Endodermal cell (in vitro differentiated cells): ENCODE measurements around the gene PCMTD2. TPM values are rescaled to one million over a fixed set of nuclear protein-coding genes. Genes with fewer than 3 reads are reported as not detected.

Source experiments
- DNase-seq: peaks from one replicate; pipeline ENCODE4 v3.0.0-alpha.2; 2017
- H3K27ac ChIP-seq: 2 replicates; pipeline ENCODE4 v1.5.1; 2013; ENCODE audit warnings: mild to moderate bottlenecking, low read depth, low read length, moderate library complexity
- H3K27me3 ChIP-seq: 2 replicates; pipeline ENCODE4 v1.6.1; 2013; ENCODE audit warnings: mild to moderate bottlenecking, low read length, moderate library complexity; ENCODE audit not compliant: insufficient read depth, control insufficient read depth, poor library complexity, severe bottlenecking
- H3K36me3 ChIP-seq: 2 replicates; pipeline ENCODE4 v1.7.0; 2013; ENCODE audit warnings: mild to moderate bottlenecking, low read length, moderate library complexity; ENCODE audit not compliant: control insufficient read depth, insufficient read depth
- H3K4me1 ChIP-seq: one replicate; pipeline ENCODE4 v1.7.0; 2013; ENCODE audit warnings: low read length; ENCODE audit not compliant: control insufficient read depth, insufficient read depth
- H3K4me3 ChIP-seq: 2 replicates; pipeline ENCODE4 v1.5.1; 2013; ENCODE audit warnings: mild to moderate bottlenecking, low read length, moderate library complexity
- H3K9ac ChIP-seq: 2 replicates; pipeline ENCODE4 v1.6.1; 2013; ENCODE audit warnings: mild to moderate bottlenecking, low read length, moderate library complexity; ENCODE audit not compliant: poor library complexity, severe bottlenecking; ENCODE audit errors: extremely low read depth
- H3K9me3 ChIP-seq: 2 replicates; pipeline ENCODE4 v1.6.1; 2013; ENCODE audit warnings: mild to moderate bottlenecking, low read length, moderate library complexity; ENCODE audit not compliant: control insufficient read depth
- H3K27ac Mint-ChIP-seq: 2 replicates; pipeline ENCODE4 v1.8.0; 2020; ENCODE audit warnings: mixed read lengths
- H3K27me3 Mint-ChIP-seq: 2 replicates; pipeline ENCODE4 v1.8.0; 2021; ENCODE audit warnings: mild to moderate bottlenecking, mixed read lengths; ENCODE audit not compliant: insufficient read depth
- H3K36me3 Mint-ChIP-seq: 2 replicates; pipeline ENCODE4 v1.8.0; 2020; ENCODE audit warnings: low read depth, mixed read lengths
- H3K4me1 Mint-ChIP-seq: 2 replicates; pipeline ENCODE4 v1.8.0; 2020; ENCODE audit warnings: mixed read lengths
- H3K4me3 Mint-ChIP-seq: 2 replicates; pipeline ENCODE4 v1.8.0; 2020; ENCODE audit warnings: mild to moderate bottlenecking, moderate library complexity, mixed read lengths
- H3K9me3 Mint-ChIP-seq: 2 replicates; pipeline ENCODE4 v1.8.0; 2020; ENCODE audit warnings: mild to moderate bottlenecking, mixed read lengths
- WGBS, 2 experiments: methylation state at CpG; one replicate each; pipeline versions ENCODE4 v1.1.5 to v1.1.7; 2013; ENCODE audit warnings: missing lambda C conversion rate in 2 of 2, mixed read lengths in 1 of 2; ENCODE audit not compliant: insufficient coverage in 1 of 2, insufficient read length in 1 of 2; 5-methylcytosine and 5-hydroxymethylcytosine counted together
- total RNA-seq, 2 donors: library from RNA; stranded (reverse); fragmentation: NEBNext Ultra II Directional in 1 of 2; extraction: Animal tissue kit (Norgen Biotek cat#: 25700) in 1 of 2; gene quantifications; 2 replicates in 1 of 2; 3 replicates in 1 of 2; pipeline ENCODE4 v1.2.1, GENCODE V29; 2021
- TF ChIP-seq, protein P1 (sequence below): fragments of 200-600 bp; sonication (generic); conservative IDR thresholded peaks from 2 replicates; pipeline ENCODE4 v1.5.0; 2021; ENCODE audit warnings: antibody characterized with exemption, mild to moderate bottlenecking

PCMTD2 gene
- total RNA-seq, 2 donors from 2014 or later = 145 to 158 TPM

GRCh38 chr20:64254156-64254555, 1.4 kb upstream of the PCMTD2 start:
- Histone ChIP-seq H3K9me3 (no peaks in the 10 kb centered on the region), H3K36me3 (no peaks in the 10 kb centered on the region), H3K27ac (no peak overlapping the region), H3K4me1 (peaks cover 8% of the 10 kb centered on the region), H3K4me3 (no peak overlapping the region), H3K27me3 (peaks cover 18% of the 10 kb centered on the region), H3K9ac (no peak overlapping the region)
- peak overlapping the region; percentile 85 for H3K27ac Mint-ChIP-seq
- no peaks in the 10 kb centered on the region for H3K9me3 Mint-ChIP-seq
- peaks cover 4% of the 10 kb centered on the region for H3K27me3 Mint-ChIP-seq
- TF ChIP-seq, protein P1, sequence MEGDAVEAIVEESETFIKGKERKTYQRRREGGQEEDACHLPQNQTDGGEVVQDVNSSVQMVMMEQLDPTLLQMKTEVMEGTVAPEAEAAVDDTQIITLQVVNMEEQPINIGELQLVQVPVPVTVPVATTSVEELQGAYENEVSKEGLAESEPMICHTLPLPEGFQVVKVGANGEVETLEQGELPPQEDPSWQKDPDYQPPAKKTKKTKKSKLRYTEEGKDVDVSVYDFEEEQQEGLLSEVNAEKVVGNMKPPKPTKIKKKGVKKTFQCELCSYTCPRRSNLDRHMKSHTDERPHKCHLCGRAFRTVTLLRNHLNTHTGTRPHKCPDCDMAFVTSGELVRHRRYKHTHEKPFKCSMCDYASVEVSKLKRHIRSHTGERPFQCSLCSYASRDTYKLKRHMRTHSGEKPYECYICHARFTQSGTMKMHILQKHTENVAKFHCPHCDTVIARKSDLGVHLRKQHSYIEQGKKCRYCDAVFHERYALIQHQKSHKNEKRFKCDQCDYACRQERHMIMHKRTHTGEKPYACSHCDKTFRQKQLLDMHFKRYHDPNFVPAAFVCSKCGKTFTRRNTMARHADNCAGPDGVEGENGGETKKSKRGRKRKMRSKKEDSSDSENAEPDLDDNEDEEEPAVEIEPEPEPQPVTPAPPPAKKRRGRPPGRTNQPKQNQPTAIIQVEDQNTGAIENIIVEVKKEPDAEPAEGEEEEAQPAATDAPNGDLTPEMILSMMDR = no peak
- DNase-seq = no peak
- no peak overlapping the region for H3K4me3 Mint-ChIP-seq
- H3K4me1 Mint-ChIP-seq = peaks cover 38% of the 10 kb centered on the region
- WGBS, 2 experiments = 93 to 100% methylated on average over 2 to 5 of the region's 5 CpGs
- no peaks in the 10 kb centered on the region for H3K36me3 Mint-ChIP-seq

GRCh38 chr20:64254571-64255360, 782 bp upstream of the PCMTD2 start:
- no peak for DNase-seq
- Mint-ChIP-seq H3K9me3 (no peaks in the 10 kb centered on the region), H3K27me3 (peaks cover 4% of the 10 kb centered on the region), H3K27ac (peak overlapping the region; percentile 85), H3K36me3 (no peaks in the 10 kb centered on the region), H3K4me3 (peak overlapping the region; percentile 93), H3K4me1 (peaks cover 43% of the 10 kb centered on the region)
- Histone ChIP-seq H3K36me3 (no peaks in the 10 kb centered on the region), H3K27ac (no peak overlapping the region), H3K4me1 (peaks cover 8% of the 10 kb centered on the region), H3K27me3 (peaks cover 18% of the 10 kb centered on the region), H3K9ac (peak overlapping the region; percentile 36), H3K4me3 (peak overlapping the region; percentile 64), H3K9me3 (no peaks in the 10 kb centered on the region)
- TF ChIP-seq, protein P1 = no peak
- whole genome bisulfite sequencing, 2 experiments = 77 to 98% methylated on average over 22 to 28 of the region's 28 CpGs

- no peaks in the 10 kb centered on the region for H3K9me3 Mint-ChIP-seq
- Histone ChIP-seq H3K4me1 (peaks cover 8% of the 10 kb centered on the region), H3K4me3 (peak overlapping the region; percentile 77), H3K36me3 (no peaks in the 10 kb centered on the region), H3K27ac (no peak overlapping the region), H3K9me3 (no peaks in the 10 kb centered on the region), H3K27me3 (peaks cover 1% of the 10 kb centered on the region), H3K9ac (peak overlapping the region; percentile 65)
- H3K27me3 Mint-ChIP-seq = no peaks in the 10 kb centered on the region
- TF ChIP-seq, protein P1 = no peak
- peak overlapping the region; percentile 91 for H3K27ac Mint-ChIP-seq
- 43 to 55% methylated on average over 10 to 15 of the region's 15 CpGs for WGBS, 2 experiments
- H3K36me3 Mint-ChIP-seq = peaks cover 14% of the 10 kb centered on the region
- H3K4me1 Mint-ChIP-seq = peaks cover 60% of the 10 kb centered on the region
- no peak for DNase-seq
- peak overlapping the region; percentile 93 for H3K4me3 Mint-ChIP-seq
Measured at GRCh38 chr20:64256282-64256935, 861 bp downstream of the PCMTD2 start.
